ENCODE measurements around the gene PRELP. TPM values are rescaled to one million over a fixed set of nuclear protein-coding genes. Genes with fewer than 3 reads are reported as not detected.

PRELP gene
- total and polyA plus RNA-seq, 2 of the 8 experiments (the other 6 are each of a cell fraction or from before 2014, with no cell fraction given) = 0.13 to 0.23 TPM

DNA sequence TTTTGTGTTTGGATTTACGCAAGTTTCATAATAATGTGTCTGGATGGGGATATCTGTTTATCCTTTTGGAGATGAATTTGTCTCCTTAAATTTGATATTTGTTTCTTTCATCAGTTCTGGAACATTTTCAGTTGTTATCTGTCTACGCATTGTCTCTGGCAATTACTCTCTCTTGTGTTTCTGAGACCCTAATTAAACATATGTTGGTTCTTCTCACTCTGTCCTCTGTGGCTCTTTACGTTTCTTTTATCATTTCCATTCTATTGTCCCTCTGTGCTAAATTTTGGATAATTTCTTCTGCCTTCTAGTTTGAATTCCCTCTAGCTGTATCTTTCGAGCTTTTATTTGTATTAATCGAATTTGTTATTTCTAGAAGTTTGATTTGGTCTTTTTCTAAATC is 17.5 kb upstream of the PRELP start:
- no peak overlapping the region for H4K8ac ChIP-seq (ENCODE audit: extremely low read depth, insufficient read depth, low read length)
- no peaks in the 10 kb centered on the region for H4K20me1 ChIP-seq (replicated peaks in 1 of 2; ENCODE audit: control insufficient read depth in 1 of 2, insufficient read depth in 2 of 2, low read length in 2 of 2)
- no peak overlapping the region for H3K4me2 ChIP-seq (ENCODE audit: insufficient read depth in 1 of 2, low read depth in 2 of 2, low read length in 2 of 2)
- DNase-seq (ENCODE audit: low read depth in 1 of 2, low spot score in 2 of 2) (no peak), FAIRE-seq (no peak)
- ChIA-PET CTCF (ENCODE audit: partially characterized antibody) (no interaction called here), POLR2A (ENCODE audit: partially characterized antibody) (no interaction called here)
- no peak overlapping the region for H2BK20ac ChIP-seq (ENCODE audit: low read length)
- H2AK5ac ChIP-seq (ENCODE audit: low read depth, low read length) = no peak overlapping the region
- no peak overlapping the region for H2BK120ac ChIP-seq (replicated peaks; ENCODE audit: low read depth, low read length)
- H2BK15ac ChIP-seq (ENCODE audit: low read length) = no peak overlapping the region
- no peaks in the 10 kb centered on the region for H3K36me3 ChIP-seq (ENCODE audit: control insufficient read depth in 2 of 4, insufficient read depth in 4 of 4, low read length in 3 of 4)
- H3K56ac ChIP-seq (replicated peaks; ENCODE audit: insufficient read length, low read depth, low read length) = no peak overlapping the region
- no peak overlapping the region for H3K23ac ChIP-seq (ENCODE audit: insufficient read length)
- H3K4ac ChIP-seq (replicated peaks; ENCODE audit: insufficient read length, low read depth, low read length) = no peak overlapping the region
- no peak overlapping the region for H3K9ac ChIP-seq (replicated peaks in 1 of 4; ENCODE audit: extremely low read depth in 1 of 4, low read depth in 3 of 4, low read length in 3 of 4)
- H3K9me3 ChIP-seq (ENCODE audit: insufficient read depth in 2 of 2, low read depth in 1 of 2, low read length in 1 of 2) = no peaks in the 10 kb centered on the region
- 82% methylated on average over 5 of the region's 5 CpGs; no CpG with 5 or more reads in 1 of the 2 experiments for WGBS, 2 experiments (ENCODE audit: extremely low coverage in 1 of 2, insufficient coverage in 1 of 2, insufficient read length in 1 of 2, insufficient replicate concordance in 2 of 2, low coverage in 1 of 2, low lambda C conversion rate in 2 of 2, missing lambda C conversion rate in 1 of 2)
- H3K27ac ChIP-seq (ENCODE audit: low read depth, low read length) = no peak overlapping the region
- H3K4me3 ChIP-seq (ENCODE audit: extremely low read depth in 1 of 4, insufficient read depth in 2 of 4, low read depth in 3 of 4, low read length in 4 of 4) = no peak overlapping the region
- no peak overlapping the region for H3K14ac ChIP-seq (ENCODE audit: insufficient read length)
- peaks cover 0 to 3% (median 0%) of the 10 kb centered on the region in 4 experiments; a peak in 2 of 7 replicates for H3K4me1 ChIP-seq (replicated peaks in 1 of 4; ENCODE audit: control insufficient read depth in 3 of 4, insufficient read depth in 4 of 4, low read length in 3 of 4)
- no peak overlapping the region for H4K91ac ChIP-seq (replicated peaks; ENCODE audit: insufficient read length, low read length)
- no peak overlapping the region for H2BK5ac ChIP-seq (ENCODE audit: low read depth, low read length)
- no peaks in the 10 kb centered on the region for H3K79me2 ChIP-seq (ENCODE audit: control insufficient read depth in 1 of 2, insufficient read depth in 2 of 2, low read length in 2 of 2)
- no peak overlapping the region for H3K18ac ChIP-seq (ENCODE audit: extremely low read depth, low read length)
- no peaks in the 10 kb centered on the region for H3K23me2 ChIP-seq (ENCODE audit: low read depth, low read length)
- no peak overlapping the region for H2AFZ ChIP-seq (ENCODE audit: low read length)
- no peaks in the 10 kb centered on the region for H3K79me1 ChIP-seq (ENCODE audit: low read depth, low read length)
- no peak overlapping the region for H4K5ac ChIP-seq (ENCODE audit: insufficient read length, low read depth, low read length)
- H2BK12ac ChIP-seq (ENCODE audit: low read depth, low read length) = no peak overlapping the region
- H3K27me3 ChIP-seq (replicated peaks in 1 of 4; ENCODE audit: control insufficient read depth in 3 of 4, extremely low read depth in 1 of 4, insufficient read depth in 3 of 4, low read length in 3 of 4) = no peaks in the 10 kb centered on the region
- TF ChIP-seq CREB1 (IDR thresholded peaks at IDR 0.05) (no peak), JUN (IDR thresholded peaks at IDR 0.05; ENCODE audit: low read depth, low read length) (no peak)
